ENCODE data around the gene FBXL3. TPM values are rescaled to one million over a fixed set of nuclear protein-coding genes. Genes with fewer than 3 reads are reported as not detected.

Gene FBXL3
- total RNA-seq, 1 donor from 2014 or later, result 32.6 TPM

- Mint-ChIP-seq H3K27ac (no peak overlapping the region), H3K36me3 (peaks cover 32% of the 10 kb centered on the region), H3K9me3 (no peaks in the 10 kb centered on the region), H3K27me3 (ENCODE audit: low read depth) (no peaks in the 10 kb centered on the region), H3K4me3 (no peak overlapping the region), H3K4me1 (no peaks in the 10 kb centered on the region)
- TF ChIP-seq, protein P1, sequence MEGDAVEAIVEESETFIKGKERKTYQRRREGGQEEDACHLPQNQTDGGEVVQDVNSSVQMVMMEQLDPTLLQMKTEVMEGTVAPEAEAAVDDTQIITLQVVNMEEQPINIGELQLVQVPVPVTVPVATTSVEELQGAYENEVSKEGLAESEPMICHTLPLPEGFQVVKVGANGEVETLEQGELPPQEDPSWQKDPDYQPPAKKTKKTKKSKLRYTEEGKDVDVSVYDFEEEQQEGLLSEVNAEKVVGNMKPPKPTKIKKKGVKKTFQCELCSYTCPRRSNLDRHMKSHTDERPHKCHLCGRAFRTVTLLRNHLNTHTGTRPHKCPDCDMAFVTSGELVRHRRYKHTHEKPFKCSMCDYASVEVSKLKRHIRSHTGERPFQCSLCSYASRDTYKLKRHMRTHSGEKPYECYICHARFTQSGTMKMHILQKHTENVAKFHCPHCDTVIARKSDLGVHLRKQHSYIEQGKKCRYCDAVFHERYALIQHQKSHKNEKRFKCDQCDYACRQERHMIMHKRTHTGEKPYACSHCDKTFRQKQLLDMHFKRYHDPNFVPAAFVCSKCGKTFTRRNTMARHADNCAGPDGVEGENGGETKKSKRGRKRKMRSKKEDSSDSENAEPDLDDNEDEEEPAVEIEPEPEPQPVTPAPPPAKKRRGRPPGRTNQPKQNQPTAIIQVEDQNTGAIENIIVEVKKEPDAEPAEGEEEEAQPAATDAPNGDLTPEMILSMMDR (IDR thresholded peaks at IDR 0.05; ENCODE audit: unreplicated experiment), result no peak
- no peak for DNase-seq (ENCODE audit: low spot score in 2 of 2, unreplicated experiment in 2 of 2)
These were observed 29.9 kb upstream of the FBXL3 start for GRCh38 chr13:77056886-77057285.

GRCh38 chr13:77056382-77056781, 29.4 kb upstream of the FBXL3 start:
- no peaks in the 10 kb centered on the region for H3K27me3 Mint-ChIP-seq (ENCODE audit: low read depth)
- H3K4me1 Mint-ChIP-seq, result no peaks in the 10 kb centered on the region
- no peak overlapping the region for H3K27ac Mint-ChIP-seq
- TF ChIP-seq, protein P1 (IDR thresholded peaks at IDR 0.05; ENCODE audit: unreplicated experiment), result no peak
- peaks cover 30% of the 10 kb centered on the region for H3K36me3 Mint-ChIP-seq
- no peaks in the 10 kb centered on the region for H3K9me3 Mint-ChIP-seq
- DNase-seq (ENCODE audit: low spot score in 2 of 2, unreplicated experiment in 2 of 2), result no peak
- H3K4me3 Mint-ChIP-seq, result no peak overlapping the region

DNA sequence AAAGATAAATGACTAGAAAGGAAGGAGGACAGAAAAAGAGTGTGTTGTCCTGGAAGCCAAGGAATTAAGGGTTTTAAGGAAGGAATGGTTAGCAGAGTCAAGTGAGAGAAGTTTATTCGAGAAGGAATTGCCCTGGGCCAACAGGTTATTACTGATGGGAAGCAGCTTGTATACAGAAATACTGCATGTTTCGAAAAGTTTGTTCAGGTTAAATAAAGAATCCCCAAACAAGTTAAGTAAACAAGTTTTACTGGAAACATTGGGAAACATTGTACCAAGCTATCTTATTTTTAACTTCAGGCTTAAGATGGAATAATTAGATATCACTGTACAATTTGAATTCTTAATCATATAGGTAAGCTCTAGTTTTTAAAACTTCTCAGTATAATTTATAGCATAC, 28.2 kb upstream of the FBXL3 start:
- DNase-seq (ENCODE audit: low spot score in 2 of 2, unreplicated experiment in 2 of 2), result no peak
- Mint-ChIP-seq H3K4me3 (no peak overlapping the region), H3K36me3 (peaks cover 37% of the 10 kb centered on the region), H3K9me3 (no peaks in the 10 kb centered on the region), H3K4me1 (no peaks in the 10 kb centered on the region), H3K27me3 (ENCODE audit: low read depth) (no peaks in the 10 kb centered on the region), H3K27ac (no peak overlapping the region)
- TF ChIP-seq, protein P1 (IDR thresholded peaks at IDR 0.05; ENCODE audit: unreplicated experiment), result no peak

GRCh38 chr13:77053192-77053591, 26.2 kb upstream of the FBXL3 start:
- TF ChIP-seq, protein P1 (IDR thresholded peaks at IDR 0.05; ENCODE audit: unreplicated experiment), result no peak
- H3K27ac Mint-ChIP-seq, result no peak overlapping the region
- H3K27me3 Mint-ChIP-seq (ENCODE audit: low read depth), result no peaks in the 10 kb centered on the region
- H3K9me3 Mint-ChIP-seq, result no peaks in the 10 kb centered on the region
- no peaks in the 10 kb centered on the region for H3K4me1 Mint-ChIP-seq
- DNase-seq (ENCODE audit: low spot score in 2 of 2, unreplicated experiment in 2 of 2), result no peak
- no peak overlapping the region for H3K4me3 Mint-ChIP-seq
- H3K36me3 Mint-ChIP-seq, result peaks cover 53% of the 10 kb centered on the region

GRCh38 chr13:77048681-77049080, 21.7 kb upstream of the FBXL3 start:
- Mint-ChIP-seq H3K36me3 (peaks cover 53% of the 10 kb centered on the region), H3K27me3 (ENCODE audit: low read depth) (no peaks in the 10 kb centered on the region), H3K9me3 (no peaks in the 10 kb centered on the region), H3K4me3 (no peak overlapping the region), H3K4me1 (no peaks in the 10 kb centered on the region), H3K27ac (no peak overlapping the region)
- TF ChIP-seq, protein P1 (IDR thresholded peaks at IDR 0.05; ENCODE audit: unreplicated experiment), result no peak
- no peak for DNase-seq (ENCODE audit: low spot score in 2 of 2, unreplicated experiment in 2 of 2)
